Kidney glomerular epithelial cell (primary cell): Measurements from ENCODE around the gene YES1.
"Not testable (repeated sequence)": the region's sequence is repeated elsewhere in the genome, so short reads cannot be mapped to it uniquely, and the experiment has no call there.

Experiments
- DNase-seq: peaks from one replicate; lab custom pipeline; 2025; lab: John Stamatoyannopoulos, UW

Gene YES1

GRCh38 chr18:784470-785172 is 27.4 kb downstream of the YES1 start:
- no peak for DNase-seq

GRCh38 chr18:778194-778927 is 33.7 kb downstream of the YES1 start:
- no peak for DNase-seq

- DNase-seq: peak; percentile 3
Observed at GRCh38 chr18:777021-777420, 35.0 kb downstream of the YES1 start.

- not testable (repeated sequence) for DNase-seq
Observed at GRCh38 chr18:776044-776443, 36.0 kb downstream of the YES1 start.

- no peak for DNase-seq
Observed at GRCh38 chr18:774811-775210, 37.2 kb downstream of the YES1 start.

GRCh38 chr18:773980-774624 is 37.9 kb downstream of the YES1 start:
- DNase-seq: no peak

GRCh38 chr18:770583-770961 is 41.5 kb downstream of the YES1 start:
- DNase-seq: no peak

GRCh38 chr18:767961-768360 is 44.1 kb downstream of the YES1 start:
- no peak for DNase-seq

- no peak for DNase-seq
Observed at GRCh38 chr18:767084-767882, 44.8 kb downstream of the YES1 start.

- no peak for DNase-seq
Observed at GRCh38 chr18:766550-766860, 45.5 kb downstream of the YES1 start.

GRCh38 chr18:765764-766549 is 46.1 kb downstream of the YES1 start:
- DNase-seq: no peak

GRCh38 chr18:759864-760263 is 52.2 kb downstream of the YES1 start:
- not testable (repeated sequence) for DNase-seq

GRCh38 chr18:755506-755905 is 56.5 kb downstream of the YES1 start:
- DNase-seq: no peak

GRCh38 chr18:754656-755055 is 57.4 kb downstream of the YES1 start:
- DNase-seq: no peak

- DNase-seq: no peak
Observed at GRCh38 chr18:750456-750855, 61.6 kb downstream of the YES1 start.

- DNase-seq: no peak
Observed at GRCh38 chr18:744832-745597, 67.0 kb downstream of the YES1 start.

GRCh38 chr18:741931-742512 is 70.0 kb downstream of the YES1 start:
- peak; percentile 48 for DNase-seq

- DNase-seq: no peak
Observed at GRCh38 chr18:732371-732770, 79.7 kb downstream of the YES1 start.

- DNase-seq: no peak
Observed at GRCh38 chr18:731185-731584, 80.9 kb downstream of the YES1 start.

- no peak for DNase-seq
Observed at GRCh38 chr18:730692-731091, 81.3 kb downstream of the YES1 start.

GRCh38 chr18:730120-730519 is 81.9 kb downstream of the YES1 start:
- not testable (repeated sequence) for DNase-seq
